NCI-H2107 (cell line): ENCODE measurements around the gene PTMA.
"Not testable (repeated sequence)": the region's sequence is repeated elsewhere in the genome, so short reads cannot be mapped to it uniquely, and the experiment has no call there.

ENCODE experiments used
- DNase-seq: peaks from one replicate; lab custom pipeline; 2025; lab: John Stamatoyannopoulos, UW

PTMA gene

GRCh38 chr2:231716666-231717280, 8.4 kb downstream of the PTMA start:
- DNase-seq = no peak

GRCh38 chr2:231717281-231718171, 9.2 kb downstream of the PTMA start:
- peak; percentile 74 for DNase-seq

- no peak for DNase-seq
Observed at GRCh38 chr2:231718799-231719198, 10.5 kb downstream of the PTMA start.

GRCh38 chr2:231720292-231720986, 12.1 kb downstream of the PTMA start:
- no peak for DNase-seq

- no peak for DNase-seq
Observed at GRCh38 chr2:231720987-231721966, 13.0 kb downstream of the PTMA start.

- DNase-seq = no peak
Observed at GRCh38 chr2:231722721-231723307, 14.5 kb downstream of the PTMA start.

GRCh38 chr2:231725476-231725875, 17.2 kb downstream of the PTMA start:
- DNase-seq = no peak

- DNase-seq = no peak
Observed at GRCh38 chr2:231726276-231726675, 18.0 kb downstream of the PTMA start.

GRCh38 chr2:231727621-231728020, 19.3 kb downstream of the PTMA start:
- DNase-seq = no peak

GRCh38 chr2:231732604-231733003, 24.3 kb downstream of the PTMA start:
- DNase-seq = no peak

- no peak for DNase-seq
Observed at GRCh38 chr2:231737761-231738160, 29.4 kb downstream of the PTMA start.

GRCh38 chr2:231743376-231744116, 35.2 kb downstream of the PTMA start:
- no peak for DNase-seq

- DNase-seq = no peak
Observed at GRCh38 chr2:231745303-231746038, 37.1 kb downstream of the PTMA start.

- DNase-seq = not testable (repeated sequence)
Observed at GRCh38 chr2:231748153-231748896, 40.0 kb downstream of the PTMA start.

GRCh38 chr2:231749016-231749415, 40.7 kb downstream of the PTMA start:
- peak; percentile 35 for DNase-seq

GRCh38 chr2:231751042-231751815, 42.9 kb downstream of the PTMA start:
- no peak for DNase-seq

- DNase-seq = no peak
Observed at GRCh38 chr2:231752061-231752460, 43.7 kb downstream of the PTMA start.

GRCh38 chr2:231761735-231762134, 53.4 kb downstream of the PTMA start:
- no peak for DNase-seq
